DND-41 (cell line): ENCODE results near the gene ATP9A.

Source experiments
- CTCF ChIP-seq: IDR thresholded peaks from 2 replicates; pipeline ENCODE4 v1.5.1; 2012; ENCODE audit warnings: borderline replicate concordance, low read length, moderate library complexity, mild to moderate bottlenecking; ENCODE audit not compliant: poor library complexity, severe bottlenecking; ENCODE audit errors: extremely low read depth
- EZH2 ChIP-seq: IDR thresholded peaks from 3 replicates; pipeline ENCODE4 v1.6.1; 2012; ENCODE audit warnings: borderline replicate concordance, low read depth, mild to moderate bottlenecking, moderate library complexity, low read length, inconsistent platforms; ENCODE audit not compliant: severe bottlenecking

GRCh38 chr20:51656726-51657260 lies 111.4 kb downstream of the ATP9A start:
- no peak for TF ChIP-seq CTCF
- no peak for TF ChIP-seq EZH2
